UCSD-AML1 (cell line): ENCODE measurements around the gene DCTN4.

Experiments used
- DNase-seq: peaks from one replicate; lab custom pipeline; 2025; ENCODE audit not compliant: unreplicated experiment; lab: John Stamatoyannopoulos, UW

DCTN4 gene

DNA sequence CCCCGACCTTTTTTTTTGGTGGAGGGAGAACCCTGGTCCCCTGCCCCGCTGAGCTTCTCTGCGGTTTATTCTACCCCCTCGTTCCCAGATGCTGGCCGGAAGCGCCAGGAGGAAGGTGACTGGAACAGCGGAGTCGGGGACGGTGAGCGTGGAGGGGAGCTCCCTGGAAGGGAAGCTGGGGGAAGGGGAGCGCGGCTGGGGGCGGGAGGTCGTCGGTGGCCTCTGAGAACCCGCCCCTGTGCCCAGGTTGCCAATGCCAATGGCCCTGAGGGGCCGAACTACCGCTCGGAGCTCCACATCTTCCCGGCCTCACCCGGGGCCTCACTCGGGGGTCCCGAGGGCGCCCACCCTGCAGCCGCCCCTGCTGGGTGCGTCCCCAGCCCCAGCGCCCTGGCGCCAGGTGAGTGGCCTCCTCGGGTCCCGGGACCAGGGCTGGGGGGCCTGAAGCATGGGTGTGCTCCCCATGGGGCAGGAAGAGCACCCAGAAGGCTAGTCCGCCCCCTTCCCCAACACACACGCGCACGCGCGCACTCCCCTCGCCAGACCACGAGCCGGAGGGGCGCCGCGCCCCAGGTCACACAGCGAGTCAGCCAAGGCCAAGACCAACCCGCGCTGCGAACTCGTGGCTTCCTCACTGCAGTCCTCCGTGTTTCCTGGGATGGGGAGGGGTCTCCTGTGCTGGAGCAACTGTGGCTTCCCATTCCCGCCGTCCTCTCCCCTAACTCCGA is 87.1 kb downstream of the DCTN4 start:
- DNase-seq = peak; percentile 66

DNA sequence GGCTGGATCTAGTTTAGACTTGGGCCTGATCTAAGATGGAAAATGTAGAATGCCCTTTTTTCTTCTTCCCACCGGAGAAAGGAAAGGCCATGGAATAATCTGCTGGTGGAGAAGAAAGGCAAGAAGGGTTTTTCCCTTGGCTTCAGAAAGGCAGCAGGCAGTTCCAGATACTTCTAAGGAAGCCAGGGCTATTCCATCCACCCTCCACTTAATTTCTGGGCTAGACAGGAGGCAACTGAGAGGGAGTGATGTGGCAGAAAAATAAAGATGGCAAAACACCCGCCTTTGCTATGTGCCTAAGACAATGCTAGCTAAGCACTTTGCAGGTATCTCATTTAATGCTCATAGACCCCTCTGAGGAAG is 87.9 kb downstream of the DCTN4 start:
- no peak for DNase-seq

DNA sequence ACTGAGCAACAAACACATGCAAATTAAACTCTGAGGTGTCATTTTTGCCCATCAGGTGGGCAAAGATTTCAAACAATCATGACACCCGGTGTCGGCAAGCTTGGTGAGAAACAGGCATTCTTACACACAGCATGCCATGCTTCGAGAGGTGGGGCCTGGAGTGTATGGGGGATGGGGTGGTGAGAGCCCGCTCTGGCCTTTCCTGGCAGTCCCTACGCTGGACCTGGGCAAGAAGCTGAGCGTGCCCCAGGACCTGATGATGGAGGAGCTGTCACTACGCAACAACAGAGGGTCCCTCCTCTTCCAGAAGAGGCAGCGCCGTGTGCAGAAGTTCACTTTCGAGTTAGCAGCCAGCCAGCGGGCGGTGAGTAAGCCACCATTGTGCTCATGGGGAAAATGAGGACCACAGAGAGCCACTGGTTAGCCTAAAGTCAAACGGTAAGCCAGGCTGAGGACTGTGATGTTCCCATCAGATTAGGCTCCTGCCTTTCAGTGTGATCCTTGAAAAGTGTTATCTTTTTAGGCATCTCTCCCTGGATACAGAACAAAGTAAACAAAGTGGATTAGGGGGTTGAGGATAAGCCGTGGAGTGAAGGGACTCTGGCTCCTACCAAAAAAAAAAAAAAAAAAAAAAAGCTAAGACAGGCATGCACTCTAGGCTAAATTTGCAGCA is 88.4 kb downstream of the DCTN4 start:
- no peak for DNase-seq

DNA sequence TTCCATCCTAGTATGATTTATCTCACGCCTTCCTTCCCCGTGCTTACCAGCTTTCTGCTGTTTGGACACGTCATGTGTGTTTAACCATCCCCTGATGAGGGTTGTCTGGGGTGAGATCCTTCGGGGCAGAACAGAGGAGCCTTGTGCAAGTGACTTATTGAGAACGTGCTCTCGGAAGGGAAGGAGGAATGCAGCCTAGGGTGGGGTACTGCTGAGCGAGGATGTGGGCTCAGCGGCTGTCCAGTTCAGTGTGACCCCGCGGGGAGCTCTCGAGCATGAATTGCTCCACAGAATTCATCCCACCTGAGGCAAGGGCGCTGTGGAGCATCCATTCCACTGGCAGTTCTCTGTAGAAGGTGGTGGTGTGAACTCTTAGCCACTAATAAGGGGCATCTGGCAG is 93.8 kb downstream of the DCTN4 start:
- no peak for DNase-seq

DNA sequence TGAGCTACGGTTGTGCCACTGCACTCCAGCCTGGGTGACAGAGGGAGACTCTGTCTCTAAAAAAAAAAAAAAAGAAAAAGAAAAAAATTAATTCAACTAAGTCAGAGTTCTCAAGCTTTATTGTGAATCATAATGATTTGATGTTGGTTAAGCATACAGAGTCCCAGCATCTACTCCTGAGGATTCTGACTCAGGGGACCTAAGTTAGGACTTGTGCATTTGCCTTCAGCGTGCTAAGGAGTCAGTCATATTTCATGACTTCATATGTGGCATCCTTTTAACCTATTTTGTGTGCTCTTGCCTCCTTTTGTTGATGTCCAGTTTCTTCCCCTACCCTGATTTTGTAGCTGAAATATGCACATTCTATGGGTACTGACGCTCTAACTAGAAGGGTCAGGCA is 94.9 kb downstream of the DCTN4 start:
- no peak for DNase-seq

DNA sequence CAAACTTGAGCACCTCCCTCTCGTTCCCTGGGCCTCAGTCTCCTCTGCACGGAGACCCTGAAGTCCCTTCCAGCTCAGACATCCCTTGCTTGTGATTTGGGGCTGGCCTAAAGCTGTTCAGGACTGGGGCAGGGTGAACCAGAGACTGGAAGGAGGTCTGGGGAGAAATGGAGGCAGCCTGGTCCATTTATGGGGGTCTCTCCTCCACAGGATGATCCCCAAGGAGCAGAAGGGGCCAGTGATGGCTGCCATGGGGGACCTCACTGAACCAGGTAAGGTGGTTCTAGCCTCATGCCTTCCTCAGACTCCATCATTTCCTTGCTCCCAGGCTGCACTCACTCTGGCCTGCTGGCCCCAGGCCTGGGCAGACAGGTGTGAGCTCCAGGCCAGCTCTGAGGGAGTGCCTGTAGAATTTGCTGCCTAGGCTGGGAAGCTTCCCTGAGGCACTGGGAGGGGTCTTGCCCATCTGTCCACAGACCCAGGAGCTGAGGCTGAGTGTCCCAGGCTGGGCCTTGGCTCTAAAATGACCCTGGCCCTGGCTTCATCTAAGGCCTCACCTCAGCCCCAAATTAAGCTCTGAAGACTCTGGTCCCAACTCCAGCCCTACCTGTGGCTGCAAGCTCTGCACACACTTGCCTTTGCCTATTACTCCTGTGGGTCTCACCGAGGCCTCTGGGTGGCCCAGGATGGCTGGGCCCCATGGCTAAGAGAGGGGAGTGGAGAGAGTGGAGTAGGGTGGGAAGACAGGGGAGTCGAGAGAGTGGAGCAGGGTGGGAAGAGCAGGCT is 95.9 kb downstream of the DCTN4 start:
- no peak for DNase-seq

DNA sequence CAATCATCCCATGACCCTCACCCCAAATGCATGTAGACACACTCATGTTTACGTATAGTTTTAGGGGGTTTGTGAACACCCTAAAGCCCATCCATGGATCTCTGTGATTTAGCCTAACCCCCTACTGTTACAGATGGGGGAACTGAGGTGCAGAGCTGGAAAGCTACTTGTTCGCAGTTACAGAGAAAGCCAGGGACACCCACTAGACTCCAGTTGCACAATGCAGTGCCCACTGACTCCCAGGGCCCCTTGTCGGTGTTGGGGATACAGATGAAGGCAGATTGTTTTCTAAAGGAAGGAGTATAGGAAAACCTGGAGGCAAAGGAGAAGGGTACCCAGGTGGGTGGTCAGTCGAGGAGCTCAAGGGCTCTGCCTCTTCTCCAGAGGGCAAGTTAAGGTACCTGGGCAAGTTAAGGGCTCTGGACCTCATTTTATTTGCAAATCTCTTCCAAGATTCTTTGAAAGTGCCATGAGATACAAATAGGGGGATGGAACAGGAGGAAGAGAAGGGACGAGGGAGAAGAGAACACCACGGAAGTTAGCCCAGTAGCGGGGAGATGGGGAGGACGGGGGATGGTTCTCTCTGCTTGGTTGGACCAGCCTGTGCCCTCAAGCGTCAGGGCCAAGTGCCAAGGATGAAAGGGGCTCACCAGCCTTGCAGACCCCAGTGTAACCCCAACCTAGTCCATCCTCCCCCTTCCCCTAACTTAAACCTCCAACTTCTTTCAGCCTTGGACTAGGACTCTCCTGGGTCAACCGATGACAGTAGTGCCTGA is 96.8 kb downstream of the DCTN4 start:
- no peak for DNase-seq

DNA sequence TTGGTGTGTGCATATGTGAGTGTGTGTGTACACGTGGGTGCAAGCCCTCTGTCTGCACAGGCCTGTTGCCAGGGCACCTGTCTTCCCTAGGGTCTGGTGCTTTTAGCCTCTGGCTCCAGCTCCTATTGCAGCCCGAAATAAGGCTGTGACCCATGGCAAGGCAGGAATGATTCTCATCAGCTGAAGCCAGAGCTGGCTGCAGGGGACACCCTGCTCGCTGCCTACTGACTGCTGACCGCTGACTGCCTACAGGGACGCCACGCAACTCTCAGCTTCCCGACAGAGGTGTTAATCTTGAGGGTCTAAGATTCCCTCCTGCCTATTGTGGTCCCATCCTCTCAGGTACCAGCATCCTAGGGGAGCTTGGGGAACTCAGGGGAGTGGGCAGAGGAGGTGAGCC is 97.7 kb downstream of the DCTN4 start, which contains the start of gene MYOZ3:
MYOZ3 (plus strand) TSS at position 166 of the 400 bp plus-strand sequence. CDS start 1,691 bp downstream, outside the sequence.
- no peak for DNase-seq

DNA sequence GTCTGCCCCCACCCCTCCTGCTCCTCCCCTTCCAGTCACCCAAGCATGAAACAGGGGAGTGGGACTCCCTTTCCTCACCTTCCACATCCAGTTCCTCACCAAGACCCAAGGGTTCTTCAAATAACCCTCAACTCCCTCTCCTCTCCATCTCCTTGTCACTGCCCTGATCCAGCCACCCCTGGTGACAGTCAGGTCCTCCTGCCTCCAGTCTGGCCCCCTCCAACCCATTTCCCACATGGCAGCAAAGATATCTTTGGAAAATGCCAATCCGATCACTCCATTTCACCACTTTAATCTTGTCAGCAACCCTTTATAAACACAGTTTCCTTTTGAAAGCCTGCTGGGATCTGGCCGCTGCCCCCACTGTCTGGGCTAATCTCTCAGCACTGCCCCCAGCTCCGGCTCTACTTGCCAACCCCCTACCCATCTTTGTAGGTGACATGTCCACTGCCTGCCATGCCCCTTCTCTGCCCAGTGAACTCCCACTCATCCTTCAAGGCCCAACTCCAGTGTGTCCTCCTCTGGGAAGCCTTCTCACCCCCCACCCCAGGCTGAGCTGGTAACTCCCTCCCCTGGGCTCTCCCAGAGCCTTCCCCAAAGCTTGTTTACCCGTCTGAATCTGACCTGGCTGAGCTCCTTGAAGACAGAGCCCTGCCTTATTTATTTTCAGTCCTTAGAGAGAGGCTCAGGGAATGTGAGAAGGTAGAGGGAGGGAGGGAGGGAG is 98.5 kb downstream of the DCTN4 start:
- DNase-seq = no peak

DNA sequence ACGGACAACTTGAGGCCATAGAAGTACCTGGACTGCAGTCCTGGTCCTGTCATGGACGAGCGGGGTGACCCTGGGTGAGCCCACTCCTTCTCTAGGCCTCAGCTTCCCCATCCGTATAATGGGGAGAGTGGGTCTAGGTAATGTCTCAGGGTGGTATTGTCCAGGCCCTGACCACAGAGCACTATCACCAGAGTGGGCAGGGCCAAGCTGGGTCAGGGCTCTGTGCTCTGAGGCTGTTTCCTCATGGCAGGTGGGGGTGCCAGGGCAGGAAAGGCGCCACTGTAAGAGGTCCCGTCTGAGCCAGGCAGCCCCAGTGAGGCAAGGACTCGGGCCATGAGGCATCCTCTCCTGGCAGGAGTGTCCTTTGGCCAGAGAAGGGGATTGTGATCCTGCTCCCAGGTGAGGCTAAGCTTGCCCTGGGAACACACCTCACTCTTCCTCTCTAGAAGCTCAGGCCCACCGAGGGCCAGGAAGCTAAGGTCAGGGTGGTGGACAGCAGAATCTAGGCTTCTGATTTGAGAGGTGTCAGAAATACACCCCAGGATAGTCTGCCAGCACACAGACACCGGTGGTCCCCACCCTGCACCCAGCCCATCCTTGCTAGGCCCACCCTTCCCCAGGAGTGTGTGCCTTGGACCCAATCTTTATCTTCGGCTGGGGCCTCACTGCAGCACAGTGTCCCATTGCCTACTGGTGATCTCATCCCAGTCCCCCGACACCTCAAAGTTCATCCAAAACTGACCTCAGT is 99.3 kb downstream of the DCTN4 start:
- no peak for DNase-seq

DNA sequence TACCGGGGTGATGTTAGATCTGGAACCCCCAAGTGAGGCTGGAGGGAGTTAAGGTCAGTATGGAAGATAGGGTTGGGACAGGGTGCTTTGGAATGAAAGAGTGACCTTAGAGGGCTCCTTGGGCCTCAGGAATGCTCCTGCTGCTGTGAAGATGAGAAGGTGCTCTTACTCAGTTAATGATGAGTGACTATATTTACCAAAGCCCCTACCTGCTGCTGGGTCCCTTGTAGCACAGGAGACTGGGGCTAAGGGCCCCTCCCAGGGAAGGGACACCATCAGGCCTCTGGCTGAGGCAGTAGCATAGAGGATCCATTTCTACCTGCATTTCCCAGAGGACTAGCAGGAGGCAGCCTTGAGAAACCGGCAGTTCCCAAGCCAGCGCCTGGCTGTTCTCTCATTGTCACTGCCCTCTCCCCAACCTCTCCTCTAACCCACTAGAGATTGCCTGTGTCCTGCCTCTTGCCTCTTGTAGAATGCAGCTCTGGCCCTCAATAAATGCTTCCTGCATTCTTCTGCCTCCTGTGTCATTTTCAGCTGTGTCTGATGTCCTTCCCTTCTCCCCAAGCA is 100.0 kb downstream of the DCTN4 start:
- no peak for DNase-seq
